ENCODE results near the gene CRACDL. TPM values are rescaled to one million over a fixed set of nuclear protein-coding genes. Genes with fewer than 3 reads are reported as not detected.

Gene CRACDL
- polyA plus RNA-seq, 1 of the 3 experiments (the other 2 are of a cell fraction), result not detected

DNA sequence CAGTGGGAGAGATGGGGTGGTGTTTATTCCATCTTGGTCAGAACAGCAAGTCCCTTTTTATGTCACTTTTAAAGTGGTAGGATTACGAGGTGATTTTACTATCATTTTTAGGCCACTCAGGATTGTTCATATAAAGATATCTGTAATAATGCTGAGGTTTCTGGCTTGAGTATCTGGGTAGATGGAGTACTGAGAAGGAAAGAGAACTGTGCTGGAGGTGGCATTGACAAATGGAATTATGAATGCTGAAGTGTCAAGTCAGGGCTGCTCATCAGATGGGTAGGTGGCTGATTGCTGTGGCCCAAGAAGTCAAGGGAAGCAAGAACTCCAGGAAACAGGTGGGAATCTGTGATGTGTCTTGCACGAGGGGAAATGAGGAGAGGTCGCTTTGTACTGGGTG, 119.7 kb downstream of the CRACDL start:
- no peaks in the 10 kb centered on the region for H4K20me1 ChIP-seq (ENCODE audit: insufficient read depth)
- no peak overlapping the region for H3K4me2 ChIP-seq
- no peaks in the 10 kb centered on the region for H3K9me3 ChIP-seq
- H3F3A ChIP-seq (replicated peaks; ENCODE audit: insufficient read depth), result no peaks in the 10 kb centered on the region
- H3K4me3 ChIP-seq (ENCODE audit: low read depth in 2 of 2, low read length in 1 of 2), result no peak overlapping the region
- no peak for DNase-seq
- no peaks in the 10 kb centered on the region for H3K79me2 ChIP-seq (ENCODE audit: insufficient read depth)
- H3K9me2 ChIP-seq, result 0 out of 2 replicates have a peak, but pooled peaks cover 3% of the 10 kb centered on the region
- peaks cover 0 to 12% of the 10 kb centered on the region in 2 experiments; a peak in 1 of 4 replicates for H3K4me1 ChIP-seq (ENCODE audit: control insufficient read depth in 1 of 2, insufficient read depth in 2 of 2, low read depth in 1 of 2, low read length in 1 of 2)
- CTCF ChIA-PET, result interaction anchor here (0.9 to 1.5 kb wide), 2 partner anchors 10 to 167 kb away, joined by 3 to 8 read pairs; no protein-coding TSS in a partner anchor
- WGBS (ENCODE audit: low lambda C conversion rate), result 20% methylated on average over 3 of the region's 3 CpGs
- POLR2A ChIA-PET, result no interaction called here
- no peaks in the 10 kb centered on the region; the same call in 1 of the 2 replicates for H3K27me3 ChIP-seq (ENCODE audit: insufficient read depth)
- H3K36me3 ChIP-seq (replicated peaks in 1 of 2; ENCODE audit: control insufficient read depth in 1 of 2, insufficient read depth in 2 of 2, low read length in 1 of 2), result no peaks in the 10 kb centered on the region
- H3K27ac ChIP-seq (ENCODE audit: low read depth in 2 of 2, low read length in 1 of 2), result no peak overlapping the region
- TF ChIP-seq, protein P1, sequence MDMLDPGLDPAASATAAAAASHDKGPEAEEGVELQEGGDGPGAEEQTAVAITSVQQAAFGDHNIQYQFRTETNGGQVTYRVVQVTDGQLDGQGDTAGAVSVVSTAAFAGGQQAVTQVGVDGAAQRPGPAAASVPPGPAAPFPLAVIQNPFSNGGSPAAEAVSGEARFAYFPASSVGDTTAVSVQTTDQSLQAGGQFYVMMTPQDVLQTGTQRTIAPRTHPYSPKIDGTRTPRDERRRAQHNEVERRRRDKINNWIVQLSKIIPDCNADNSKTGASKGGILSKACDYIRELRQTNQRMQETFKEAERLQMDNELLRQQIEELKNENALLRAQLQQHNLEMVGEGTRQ (IDR thresholded peaks at IDR 0.05; ENCODE audit: borderline replicate concordance, low read depth, low read length), result no peak
- no peak for TF ChIP-seq NRF1 (IDR thresholded peaks at IDR 0.05; ENCODE audit: low read depth, low read length)
- no peak for TF ChIP-seq RXRA (IDR thresholded peaks at IDR 0.05; ENCODE audit: borderline replicate concordance, low read depth)
- TF ChIP-seq EP300 (IDR thresholded peaks at IDR 0.05; ENCODE audit: borderline replicate concordance in 1 of 2, low read depth in 1 of 2, low read length in 1 of 2), result no peak
- no peak for TF ChIP-seq CHD2 (IDR thresholded peaks at IDR 0.05; ENCODE audit: low read length, partially characterized antibody)
- TF ChIP-seq GABPA (IDR thresholded peaks at IDR 0.05; ENCODE audit: low read depth), result no peak
- H3K9ac ChIP-seq, result no peak overlapping the region
- H2AFZ ChIP-seq (ENCODE audit: low read depth), result no peak overlapping the region

DNA sequence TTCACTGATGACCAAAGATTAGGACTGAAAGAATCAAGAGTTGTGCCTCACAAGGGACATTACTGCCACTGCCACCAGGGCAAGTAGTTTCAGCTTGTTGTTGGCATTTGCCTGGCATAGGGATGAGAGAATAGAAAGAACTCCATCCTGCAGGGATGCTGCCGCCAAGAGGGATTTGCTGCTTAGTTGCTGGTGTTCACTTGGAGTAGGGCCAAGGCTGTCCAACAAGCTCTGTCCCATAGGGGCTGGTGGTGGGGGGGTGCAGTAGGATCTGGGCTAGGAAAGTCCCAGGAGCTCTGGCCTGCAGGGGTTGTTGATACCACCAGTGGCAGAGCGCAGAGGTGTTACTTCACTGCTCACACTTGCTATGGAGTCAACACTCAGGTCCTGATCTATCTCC, 120.2 kb downstream of the CRACDL start:
- ChIA-PET CTCF (interaction anchor here (0.9 to 1.5 kb wide), 2 partner anchors 9 to 166 kb away, joined by 3 to 8 read pairs; no protein-coding TSS in a partner anchor), POLR2A (no interaction called here)
- Histone ChIP-seq H3K36me3 (replicated peaks in 1 of 2; ENCODE audit: control insufficient read depth in 1 of 2, insufficient read depth in 2 of 2, low read length in 1 of 2) (no peaks in the 10 kb centered on the region), H3K79me2 (ENCODE audit: insufficient read depth) (no peaks in the 10 kb centered on the region), H3F3A (replicated peaks; ENCODE audit: insufficient read depth) (no peaks in the 10 kb centered on the region), H3K4me2 (no peak overlapping the region), H3K4me1 (ENCODE audit: control insufficient read depth in 1 of 2, insufficient read depth in 2 of 2, low read depth in 1 of 2, low read length in 1 of 2) (peaks cover 0 to 12% of the 10 kb centered on the region in 2 experiments; a peak in 1 of 4 replicates), H3K9ac (no peak overlapping the region), H4K20me1 (ENCODE audit: insufficient read depth) (no peaks in the 10 kb centered on the region), H2AFZ (ENCODE audit: low read depth) (no peak overlapping the region), H3K27ac (ENCODE audit: low read depth in 2 of 2, low read length in 1 of 2) (no peak overlapping the region), H3K4me3 (ENCODE audit: low read depth in 2 of 2, low read length in 1 of 2) (no peak overlapping the region), H3K9me2 (0 out of 2 replicates have a peak, but pooled peaks cover 3% of the 10 kb centered on the region), H3K27me3 (ENCODE audit: insufficient read depth) (no peaks in the 10 kb centered on the region; the same call in 1 of the 2 replicates), H3K9me3 (no peaks in the 10 kb centered on the region)
- TF ChIP-seq, protein P2, sequence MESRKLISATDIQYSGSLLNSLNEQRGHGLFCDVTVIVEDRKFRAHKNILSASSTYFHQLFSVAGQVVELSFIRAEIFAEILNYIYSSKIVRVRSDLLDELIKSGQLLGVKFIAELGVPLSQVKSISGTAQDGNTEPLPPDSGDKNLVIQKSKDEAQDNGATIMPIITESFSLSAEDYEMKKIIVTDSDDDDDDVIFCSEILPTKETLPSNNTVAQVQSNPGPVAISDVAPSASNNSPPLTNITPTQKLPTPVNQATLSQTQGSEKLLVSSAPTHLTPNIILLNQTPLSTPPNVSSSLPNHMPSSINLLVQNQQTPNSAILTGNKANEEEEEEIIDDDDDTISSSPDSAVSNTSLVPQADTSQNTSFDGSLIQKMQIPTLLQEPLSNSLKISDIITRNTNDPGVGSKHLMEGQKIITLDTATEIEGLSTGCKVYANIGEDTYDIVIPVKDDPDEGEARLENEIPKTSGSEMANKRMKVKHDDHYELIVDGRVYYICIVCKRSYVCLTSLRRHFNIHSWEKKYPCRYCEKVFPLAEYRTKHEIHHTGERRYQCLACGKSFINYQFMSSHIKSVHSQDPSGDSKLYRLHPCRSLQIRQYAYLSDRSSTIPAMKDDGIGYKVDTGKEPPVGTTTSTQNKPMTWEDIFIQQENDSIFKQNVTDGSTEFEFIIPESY (IDR thresholded peaks at IDR 0.05; ENCODE audit: borderline replicate concordance, low read depth), result no peak
- TF ChIP-seq, protein P1 (IDR thresholded peaks at IDR 0.05; ENCODE audit: borderline replicate concordance, low read depth, low read length), result no peak
- TF ChIP-seq JUND (IDR thresholded peaks at IDR 0.05) (no peak), SIN3A (IDR thresholded peaks at IDR 0.05; ENCODE audit: borderline replicate concordance, low read depth, low read length) (no peak), RCOR1 (IDR thresholded peaks at IDR 0.05; ENCODE audit: low read length) (no peak)
- TF ChIP-seq, protein P3, sequence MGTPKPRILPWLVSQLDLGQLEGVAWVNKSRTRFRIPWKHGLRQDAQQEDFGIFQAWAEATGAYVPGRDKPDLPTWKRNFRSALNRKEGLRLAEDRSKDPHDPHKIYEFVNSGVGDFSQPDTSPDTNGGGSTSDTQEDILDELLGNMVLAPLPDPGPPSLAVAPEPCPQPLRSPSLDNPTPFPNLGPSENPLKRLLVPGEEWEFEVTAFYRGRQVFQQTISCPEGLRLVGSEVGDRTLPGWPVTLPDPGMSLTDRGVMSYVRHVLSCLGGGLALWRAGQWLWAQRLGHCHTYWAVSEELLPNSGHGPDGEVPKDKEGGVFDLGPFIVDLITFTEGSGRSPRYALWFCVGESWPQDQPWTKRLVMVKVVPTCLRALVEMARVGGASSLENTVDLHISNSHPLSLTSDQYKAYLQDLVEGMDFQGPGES (IDR thresholded peaks at IDR 0.05; ENCODE audit: low read depth, low read length), result no peak
- 86% methylated on average over 1 of the region's 2 CpGs for WGBS (ENCODE audit: low lambda C conversion rate)
- DNase-seq, result no peak

Data from SK-N-SH (cell line).